Fibroblast of lung (primary cell): Measurements from ENCODE around the gene DMXL1.

Experiments
- EZH2 ChIP-seq: IDR thresholded peaks from 2 replicates; pipeline ENCODE4 v1.5.1; 2012; ENCODE audit warnings: low read length, control low read depth, mild to moderate bottlenecking; ENCODE audit errors: missing control alignments
- TF ChIP-seq, protein P1 (sequence below), 2 donors: IDR thresholded peaks in 1 of 2; conservative IDR thresholded peaks in 1 of 2; 1 replicate in 1 of 2; 2 replicates in 1 of 2; pipeline ENCODE4 v1.5.1; 2011 to 2012; ENCODE audit warnings: low read length in 2 of 2, control low read depth in 1 of 2, inconsistent platforms in 1 of 2, low read depth in 1 of 2, mild to moderate bottlenecking in 1 of 2

GRCh38 chr5:119074419-119074818 lies 3.5 kb downstream of the DMXL1 start:
- TF ChIP-seq EZH2: no peak
- TF ChIP-seq, protein P1, sequence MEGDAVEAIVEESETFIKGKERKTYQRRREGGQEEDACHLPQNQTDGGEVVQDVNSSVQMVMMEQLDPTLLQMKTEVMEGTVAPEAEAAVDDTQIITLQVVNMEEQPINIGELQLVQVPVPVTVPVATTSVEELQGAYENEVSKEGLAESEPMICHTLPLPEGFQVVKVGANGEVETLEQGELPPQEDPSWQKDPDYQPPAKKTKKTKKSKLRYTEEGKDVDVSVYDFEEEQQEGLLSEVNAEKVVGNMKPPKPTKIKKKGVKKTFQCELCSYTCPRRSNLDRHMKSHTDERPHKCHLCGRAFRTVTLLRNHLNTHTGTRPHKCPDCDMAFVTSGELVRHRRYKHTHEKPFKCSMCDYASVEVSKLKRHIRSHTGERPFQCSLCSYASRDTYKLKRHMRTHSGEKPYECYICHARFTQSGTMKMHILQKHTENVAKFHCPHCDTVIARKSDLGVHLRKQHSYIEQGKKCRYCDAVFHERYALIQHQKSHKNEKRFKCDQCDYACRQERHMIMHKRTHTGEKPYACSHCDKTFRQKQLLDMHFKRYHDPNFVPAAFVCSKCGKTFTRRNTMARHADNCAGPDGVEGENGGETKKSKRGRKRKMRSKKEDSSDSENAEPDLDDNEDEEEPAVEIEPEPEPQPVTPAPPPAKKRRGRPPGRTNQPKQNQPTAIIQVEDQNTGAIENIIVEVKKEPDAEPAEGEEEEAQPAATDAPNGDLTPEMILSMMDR (conservative IDR thresholded peaks at IDR 0.05 in 1 of 2, IDR thresholded peaks at IDR 0.05 in 1 of 2; ENCODE audit: low read depth in 1 of 2, low read length in 2 of 2): no peak
